OCI-LY1 (cell line): Measurements from ENCODE around the gene ARID5B.

Source experiments
- CTCF ChIP-seq: fragments of 200-600 bp; sonication (generic), shearing (Covaris generic); IDR thresholded peaks from 2 replicates; pipeline ENCODE4 v1.5.1; 2017; ENCODE audit warnings: mild to moderate bottlenecking, antibody characterized with exemption, low read length, moderate library complexity, mixed read lengths
- EZH2 ChIP-seq: fragments of 200-600 bp; sonication (generic), shearing (Covaris generic); IDR thresholded peaks from 2 replicates; pipeline ENCODE4 v1.8.0; 2017; ENCODE audit warnings: borderline replicate concordance, mixed run types, mild to moderate bottlenecking, antibody characterized with exemption, low read length, moderate library complexity, mixed read lengths

GRCh38 chr10:62021978-62022802, 120.7 kb downstream of the ARID5B start:
- no peak for TF ChIP-seq CTCF
- no peak for TF ChIP-seq EZH2
